Activated T-cell treated with anti-CD3 and anti-CD28 coated beads for 48 hours (primary cell): Measurements from ENCODE around the gene INPP4B.
"Not testable (repeated sequence)": the region's sequence is repeated elsewhere in the genome, so short reads cannot be mapped to it uniquely, and the experiment has no call there.

Experiments used
- DNase-seq: peaks from one replicate; pipeline ENCODE4 v3.0.0-alpha.2; 2020; ENCODE audit warnings: low read depth

The INPP4B gene

DNA sequence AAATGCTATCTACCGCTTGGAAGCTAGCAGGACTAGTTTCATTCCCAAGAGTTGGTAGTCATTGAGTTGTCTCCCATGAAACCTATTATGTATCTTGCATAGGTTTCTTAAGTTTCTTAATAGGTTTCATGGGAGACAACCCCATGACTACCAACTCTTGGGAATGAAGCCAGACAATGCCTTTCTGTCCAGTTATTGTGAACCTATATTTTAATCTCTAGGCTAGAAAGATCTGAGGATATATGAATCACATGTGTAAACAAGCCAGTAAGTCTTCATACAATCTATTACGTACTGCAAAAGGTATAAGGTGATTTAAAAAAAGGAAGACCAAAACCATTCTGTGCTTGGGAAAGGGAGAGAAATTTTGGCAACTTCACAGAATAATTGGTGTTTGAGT lies 162.6 kb downstream of the INPP4B start:
- no peak for DNase-seq

DNA sequence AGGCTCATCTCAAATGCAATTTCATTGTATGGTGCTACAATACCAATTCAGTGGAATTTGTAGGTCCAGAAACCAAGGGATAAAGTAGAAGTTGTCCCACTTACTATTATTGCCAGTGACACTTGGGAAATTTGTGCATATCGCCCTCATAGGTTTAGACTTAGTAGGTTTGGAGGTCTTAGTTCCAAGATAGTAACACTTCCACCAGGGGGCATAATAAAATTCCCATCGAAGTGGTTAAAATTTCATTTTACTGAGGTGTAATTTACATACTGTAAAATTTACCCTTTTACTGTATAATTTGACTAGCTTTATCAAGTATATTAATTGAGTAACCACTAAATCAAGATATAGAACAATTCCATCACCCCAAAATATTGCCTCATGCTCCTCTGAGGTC lies 174.6 kb downstream of the INPP4B start:
- DNase-seq: no peak

DNA sequence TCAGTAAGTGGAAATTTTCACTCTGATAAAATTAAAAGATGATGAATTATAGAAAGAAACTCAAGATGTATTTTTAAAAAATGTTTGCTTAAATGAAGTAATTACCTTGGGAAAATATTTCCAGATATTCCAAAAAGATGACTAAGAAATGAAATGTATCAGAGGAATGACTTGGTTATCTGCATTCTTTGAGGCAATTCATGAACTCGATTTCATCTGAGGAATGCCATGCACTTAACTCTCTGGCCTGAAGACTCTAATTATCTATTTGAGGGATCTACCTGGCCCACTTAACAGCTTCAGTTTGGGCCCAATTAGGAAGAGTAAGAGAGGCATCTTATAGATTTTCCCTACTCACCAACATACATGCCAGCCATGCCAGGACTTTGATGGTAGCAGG lies 182.3 kb downstream of the INPP4B start:
- no peak for DNase-seq

DNA sequence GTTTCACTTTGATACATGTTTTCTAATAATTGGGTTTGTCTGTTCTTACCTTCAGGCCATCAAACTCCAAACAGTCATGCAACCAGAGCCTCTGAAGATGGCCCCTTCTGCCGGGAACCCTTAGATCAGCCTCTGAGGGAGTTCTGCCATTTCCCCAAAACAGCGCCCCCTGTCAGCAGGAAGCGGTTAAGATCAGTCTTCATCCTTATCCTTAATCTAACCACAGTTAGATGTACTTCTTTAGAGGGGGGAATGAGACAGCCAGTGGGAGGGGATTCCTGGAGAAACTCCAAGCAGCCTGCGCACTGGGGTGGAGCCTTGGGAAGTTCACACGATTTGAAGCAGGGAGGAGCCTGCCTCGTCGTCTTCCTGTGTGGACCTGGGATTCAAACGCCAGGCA lies 185.4 kb downstream of the INPP4B start:
- DNase-seq: no peak

DNA sequence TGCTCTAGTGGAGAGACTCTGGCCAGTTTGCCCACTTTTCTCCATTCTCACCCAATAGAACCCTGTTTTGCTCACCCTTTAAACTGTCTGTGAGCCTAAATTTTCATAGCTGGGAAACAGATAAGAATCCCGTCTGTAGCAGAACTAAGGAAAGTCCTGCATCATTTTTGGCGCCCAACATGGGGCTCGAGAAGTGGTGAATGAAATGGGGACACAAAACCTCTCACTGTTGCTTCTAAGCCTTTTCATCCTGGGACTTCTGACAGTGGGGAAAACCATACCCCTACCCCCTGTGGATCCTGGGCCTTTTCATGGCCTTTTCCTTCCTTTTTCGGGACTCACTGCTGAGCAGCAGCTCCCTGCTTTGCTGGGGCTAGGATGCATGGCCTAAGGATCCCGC lies 189.9 kb downstream of the INPP4B start:
- no peak for DNase-seq

DNA sequence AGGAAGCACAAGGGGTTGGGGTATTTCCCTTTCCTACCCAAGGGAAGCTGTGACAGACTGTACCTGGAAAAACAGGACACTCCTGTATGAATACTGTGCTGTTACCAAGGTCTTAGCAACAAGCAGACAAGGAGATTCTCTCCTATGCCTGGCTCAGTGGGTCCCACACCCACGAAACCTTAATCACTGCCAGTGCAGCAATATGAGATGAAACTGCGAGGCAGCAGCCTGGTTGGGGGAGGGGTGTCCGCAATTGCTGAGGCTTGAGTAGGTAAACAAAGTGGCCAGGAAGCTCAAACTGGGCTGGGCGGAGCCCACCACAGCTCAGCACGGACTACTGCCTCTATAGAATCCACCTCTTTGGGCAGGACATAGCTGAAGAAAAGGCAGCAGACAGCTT lies 197.7 kb downstream of the INPP4B start:
- no peak for DNase-seq

DNA sequence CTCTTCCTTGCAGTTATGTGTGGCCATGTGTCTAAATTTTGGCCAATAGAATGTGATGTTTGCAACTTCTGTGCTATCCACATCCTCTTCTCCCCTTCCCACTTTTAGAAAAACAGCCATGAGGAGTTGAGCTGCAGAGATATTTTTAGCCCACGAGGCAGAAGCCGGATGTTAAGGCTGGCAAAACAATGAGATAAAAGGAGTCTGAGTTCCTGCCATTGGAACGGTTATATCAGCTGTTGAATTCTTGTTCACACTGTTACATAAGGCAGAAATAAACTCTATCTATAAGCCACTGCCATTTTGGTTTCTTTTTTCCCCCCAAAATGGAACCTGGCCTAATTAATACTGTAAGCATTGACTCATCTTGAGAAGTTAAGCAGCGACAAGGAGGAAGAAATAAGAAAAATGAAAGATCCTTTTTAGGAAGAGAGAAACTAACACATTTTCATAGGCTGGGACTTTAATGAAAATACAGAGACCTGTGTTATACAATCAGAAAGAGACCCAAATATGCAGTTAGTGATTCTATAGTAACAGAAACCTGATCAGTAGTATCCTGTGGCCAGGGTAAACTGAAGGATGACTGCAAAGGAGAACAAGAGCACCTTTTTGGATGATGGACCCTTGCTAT lies 200.5 kb downstream of the INPP4B start:
- DNase-seq: no peak

DNA sequence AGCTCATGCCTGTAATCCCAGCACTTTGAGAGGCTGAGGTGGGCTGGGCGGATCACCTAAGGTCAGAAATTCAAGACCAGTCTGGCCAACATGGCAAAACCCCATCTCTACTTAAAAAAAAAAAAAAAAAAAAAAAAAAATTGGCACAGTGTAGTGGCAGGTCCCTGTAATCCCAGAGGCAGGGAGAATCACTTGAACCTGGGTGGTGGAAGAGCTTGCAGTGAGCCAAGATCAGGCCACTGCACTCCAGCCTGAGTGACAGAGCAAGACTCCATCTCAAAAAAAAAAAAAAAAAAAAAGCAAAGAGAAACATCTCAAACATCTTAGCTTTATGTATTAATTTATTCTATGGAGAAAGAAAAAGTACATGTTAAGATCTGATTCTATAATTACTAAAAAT lies 201.5 kb downstream of the INPP4B start:
- not testable (repeated sequence) for DNase-seq

DNA sequence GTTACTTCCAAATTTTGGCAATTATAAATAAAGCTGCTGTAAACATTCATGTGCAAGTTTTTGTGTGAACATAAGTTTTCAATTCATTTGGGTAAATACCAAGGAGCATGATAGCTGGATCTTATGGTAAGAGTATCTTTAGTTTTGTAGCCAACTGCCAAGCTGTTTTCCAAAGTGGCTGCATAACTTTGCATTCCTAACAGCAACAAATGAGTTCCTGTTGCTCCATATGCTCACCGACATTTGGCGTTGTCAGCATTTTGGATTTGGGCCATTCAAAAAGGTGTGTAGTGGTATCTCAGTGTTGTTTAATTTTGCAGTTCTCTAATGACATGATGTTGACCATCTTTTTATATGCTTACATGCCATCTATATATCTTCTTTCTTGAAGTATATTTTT lies 208.5 kb downstream of the INPP4B start:
- DNase-seq: no peak

DNA sequence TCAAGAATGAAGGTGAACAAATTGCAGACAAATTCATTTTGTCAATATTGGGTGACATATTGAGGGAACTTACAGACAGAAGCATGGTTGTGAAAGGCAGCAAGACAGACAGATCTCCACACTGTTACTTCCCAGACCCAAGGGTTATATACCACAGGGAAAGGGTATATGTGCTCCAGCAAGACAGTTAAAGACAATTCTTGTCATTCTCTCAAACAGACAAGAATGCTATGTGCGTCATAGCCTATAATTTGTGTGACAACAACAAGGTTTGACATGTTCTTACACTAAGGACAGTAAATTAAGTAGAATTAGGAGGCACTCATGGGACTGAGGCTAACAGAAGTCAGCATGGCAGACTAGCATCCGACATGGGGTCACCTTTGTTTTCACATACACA lies 214.3 kb downstream of the INPP4B start:
- DNase-seq: no peak

DNA sequence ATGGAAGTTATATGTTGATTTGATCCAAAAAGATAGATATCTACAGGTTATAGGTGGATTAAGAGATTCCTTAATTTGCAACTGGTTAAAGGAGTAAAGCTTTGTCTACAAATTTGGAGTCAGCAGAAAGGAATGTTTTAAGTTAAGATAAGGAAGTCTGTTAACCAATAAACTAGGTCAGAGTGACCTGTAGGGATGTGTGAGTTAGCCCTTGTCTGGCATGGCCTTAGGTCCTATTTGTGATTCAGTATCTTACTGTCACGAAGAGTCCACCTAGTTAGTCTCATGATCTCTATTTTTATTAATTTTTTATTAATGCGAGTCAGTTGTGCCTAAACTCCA lies 230.8 kb downstream of the INPP4B start:
- DNase-seq: no peak

DNA sequence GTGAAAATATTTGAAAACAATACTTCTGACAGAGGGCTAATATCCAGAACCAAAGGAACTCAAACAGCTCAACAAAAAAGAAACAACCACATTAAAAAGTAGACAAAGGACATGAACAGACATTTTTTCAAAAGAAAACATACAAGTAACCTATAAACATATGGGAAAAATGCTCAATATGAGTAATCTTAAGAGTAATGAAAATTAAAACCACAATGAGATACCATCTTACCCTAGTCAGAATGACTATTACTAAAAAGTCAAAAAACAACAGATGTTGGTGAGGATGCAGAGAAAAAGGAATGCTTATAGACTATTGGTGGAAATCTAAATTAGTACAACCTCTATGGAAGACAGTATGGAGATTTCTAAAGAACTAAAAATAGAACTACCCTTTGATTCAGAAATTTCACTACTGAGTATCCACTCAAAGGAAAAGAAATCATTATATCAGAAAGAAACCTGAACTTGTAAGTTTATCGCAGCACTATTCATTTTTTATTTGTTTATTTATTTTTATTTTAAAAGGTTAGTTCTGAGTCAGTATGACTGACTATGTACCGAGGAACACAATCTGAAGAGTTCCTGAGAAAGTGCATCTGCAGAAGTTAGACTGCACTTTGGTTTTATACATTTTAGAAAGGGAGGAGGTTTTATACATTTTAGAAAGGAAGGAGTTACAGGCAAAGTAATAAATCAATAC lies 231.3 kb downstream of the INPP4B start:
- DNase-seq: no peak

DNA sequence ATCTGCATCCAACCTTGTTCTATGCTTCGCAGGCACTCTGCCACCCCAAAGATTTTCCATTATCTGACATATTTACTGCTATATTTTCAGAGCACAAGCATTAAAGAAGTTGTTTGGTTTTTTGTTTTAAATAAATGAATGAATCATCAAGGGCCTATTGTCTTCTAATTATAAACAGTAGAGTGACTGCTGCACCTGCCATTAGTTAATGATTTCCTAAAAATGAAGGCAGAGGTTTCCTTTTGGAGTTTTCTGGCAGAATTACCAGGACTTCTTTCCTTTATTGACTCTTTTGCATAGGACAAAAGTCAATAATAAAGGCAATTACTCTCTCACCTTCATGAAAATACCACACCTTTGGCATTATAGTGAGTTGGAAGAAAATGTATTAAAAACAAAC lies 238.1 kb downstream of the INPP4B start:
- DNase-seq: no peak

DNA sequence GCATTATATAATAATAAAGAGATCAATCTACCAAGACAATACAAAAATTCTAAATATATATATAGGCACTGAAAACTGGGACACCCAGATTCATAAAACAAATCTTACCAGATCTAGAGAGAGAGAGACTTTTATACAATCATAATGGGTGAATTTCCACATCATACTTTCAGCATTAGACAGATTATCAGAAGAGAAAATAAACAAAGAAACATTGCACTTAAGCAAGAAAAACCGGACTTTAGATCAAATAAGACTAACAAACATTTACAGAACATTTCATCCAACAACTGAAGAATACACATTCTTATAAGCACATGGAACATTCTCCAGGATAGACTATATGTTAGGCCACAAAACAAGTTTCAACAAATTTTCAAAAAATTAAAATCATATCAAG lies 245.1 kb downstream of the INPP4B start:
- no peak for DNase-seq

DNA sequence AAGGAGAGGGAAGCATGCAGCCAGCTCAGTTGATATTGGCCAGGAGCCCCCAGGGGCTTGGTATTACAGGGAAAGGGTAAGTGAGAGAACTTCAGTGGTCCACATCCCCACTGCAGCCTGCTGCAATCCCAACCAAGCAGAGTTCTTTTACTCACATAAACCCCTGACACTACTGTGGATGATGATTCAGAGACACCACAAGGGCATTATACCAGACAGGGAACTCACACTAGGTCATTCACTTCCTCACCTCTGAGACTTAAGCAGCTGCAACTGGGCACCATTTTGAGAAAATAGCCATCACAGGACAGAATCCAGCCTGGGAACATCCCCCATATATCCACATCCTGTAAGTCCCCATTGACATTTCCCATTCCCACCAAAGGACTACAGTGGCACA lies 248.0 kb downstream of the INPP4B start:
- no peak for DNase-seq

DNA sequence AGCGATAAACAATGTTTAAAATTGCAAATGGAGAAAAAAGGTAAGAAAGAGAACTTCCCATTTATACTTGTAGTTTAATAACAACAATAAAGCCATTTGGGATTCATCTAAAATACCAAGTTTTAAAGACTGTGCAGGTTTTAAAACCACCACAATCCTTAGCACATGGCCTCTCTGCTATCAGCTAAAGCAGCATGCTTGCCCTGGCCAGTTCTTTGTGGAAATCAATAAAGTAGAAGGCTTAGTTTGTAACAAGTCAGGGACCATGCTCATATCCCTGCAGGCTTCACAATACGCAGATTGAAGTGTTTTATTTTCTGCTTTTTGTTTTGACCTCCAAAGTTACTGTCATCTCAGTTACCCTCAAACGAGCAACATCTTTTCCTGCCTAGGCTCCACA lies 249.5 kb downstream of the INPP4B start:
- no peak for DNase-seq

DNA sequence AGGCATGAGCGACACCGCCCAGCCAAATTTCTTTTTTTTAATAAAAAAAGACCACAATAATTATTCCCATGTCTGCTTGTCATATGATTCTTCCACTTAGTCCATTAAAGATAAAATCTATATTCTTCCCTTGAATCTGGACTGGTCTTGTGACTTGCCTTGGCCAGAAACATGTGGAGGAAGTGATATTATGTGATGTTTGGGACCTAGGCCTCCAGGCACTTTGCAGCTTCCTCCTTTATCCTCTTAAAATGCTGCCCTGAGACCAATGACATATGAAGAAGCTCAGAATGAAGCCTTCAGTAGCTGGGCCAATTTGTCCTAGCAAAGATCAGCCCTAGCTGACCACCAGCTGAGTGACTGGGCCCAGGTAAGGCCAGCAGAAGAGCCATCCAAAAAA lies 250.0 kb downstream of the INPP4B start:
- DNase-seq: no peak

DNA sequence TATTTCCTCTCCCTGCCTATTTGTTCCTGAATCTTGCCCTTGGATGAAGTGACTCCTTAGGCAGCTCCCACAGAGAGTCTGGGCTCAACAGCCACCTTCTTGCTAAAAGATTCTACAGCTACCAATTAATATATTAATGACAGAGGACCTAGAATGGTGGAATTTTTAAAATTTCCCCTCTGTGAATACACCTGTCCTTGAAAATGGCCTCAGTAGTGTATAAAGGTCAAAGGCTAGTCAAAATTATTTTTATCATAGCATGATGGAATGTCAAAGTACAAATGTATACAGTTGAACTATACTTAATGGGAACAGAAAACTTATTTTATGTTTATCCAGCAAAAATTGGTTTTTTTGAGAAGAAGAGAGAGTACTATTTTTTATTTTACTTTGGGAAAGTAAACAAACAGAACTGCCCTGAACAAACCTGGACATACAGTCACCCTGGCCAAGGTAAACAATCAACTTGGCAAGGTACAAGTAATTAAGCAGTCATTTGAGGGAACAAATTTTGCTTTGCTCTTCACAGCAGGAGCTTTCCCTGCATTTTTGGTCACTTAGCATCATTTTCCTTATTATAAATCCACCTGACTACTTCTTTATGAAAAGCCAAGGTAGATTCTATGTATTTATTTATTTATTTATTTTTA lies 250.8 kb downstream of the INPP4B start:
- no peak for DNase-seq

DNA sequence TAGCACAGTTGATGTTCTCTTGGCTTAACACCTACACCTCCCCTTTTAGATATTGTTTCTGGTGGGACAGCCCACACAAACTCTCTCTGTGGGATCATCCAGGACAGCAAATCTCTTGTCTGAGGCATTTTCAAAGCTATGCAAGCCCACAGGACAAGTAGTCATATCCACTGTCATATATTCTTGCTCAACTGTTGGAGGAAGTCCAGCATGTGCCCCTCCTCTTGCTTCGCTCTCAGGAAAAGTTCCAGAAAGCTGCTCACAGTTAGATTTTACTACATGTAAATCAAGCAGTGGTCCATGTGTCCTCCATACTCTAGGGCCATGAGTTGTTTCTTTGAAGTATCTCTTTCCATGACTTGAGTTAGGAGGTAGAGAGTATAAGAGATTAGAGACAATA lies 260.7 kb downstream of the INPP4B start:
- DNase-seq: no peak

DNA sequence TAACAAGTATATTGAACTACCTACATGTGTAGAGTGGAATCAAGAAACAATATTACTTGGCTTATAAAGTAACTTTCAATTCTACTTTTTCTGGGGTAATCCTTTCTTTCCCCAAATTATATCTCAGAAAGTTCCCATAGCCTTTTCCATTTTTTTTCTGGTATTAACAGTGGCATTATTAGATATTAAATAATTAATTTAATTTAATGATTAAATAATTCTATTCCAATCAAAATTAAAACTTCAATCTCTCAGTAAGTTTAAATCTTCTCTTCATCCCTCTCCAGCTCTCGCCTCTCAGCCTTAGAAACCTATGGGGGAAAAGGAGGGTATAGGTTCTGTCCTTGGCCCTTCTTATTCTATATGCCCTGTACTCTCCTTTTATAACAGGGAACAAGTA lies 262.4 kb downstream of the INPP4B start:
- no peak for DNase-seq

DNA sequence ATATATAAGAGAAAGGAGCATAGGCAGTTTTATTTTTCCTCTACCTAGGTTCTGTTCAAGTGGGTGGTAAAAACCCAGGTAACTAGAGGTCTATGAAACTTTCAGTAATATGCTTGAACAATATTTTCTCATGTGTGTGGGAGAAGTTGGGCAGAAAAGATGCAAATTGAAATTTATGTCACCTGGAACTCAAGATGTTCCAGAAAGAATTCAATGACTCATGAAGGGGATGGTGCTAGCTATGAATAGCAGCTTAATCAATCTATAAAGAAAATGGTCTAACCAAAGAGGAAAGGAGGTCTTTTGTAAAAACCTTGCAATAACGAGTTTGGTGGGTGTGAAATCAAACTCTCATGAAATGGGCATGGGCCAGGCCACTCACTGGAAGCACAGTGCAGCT lies 263.8 kb downstream of the INPP4B start:
- DNase-seq: no peak

DNA sequence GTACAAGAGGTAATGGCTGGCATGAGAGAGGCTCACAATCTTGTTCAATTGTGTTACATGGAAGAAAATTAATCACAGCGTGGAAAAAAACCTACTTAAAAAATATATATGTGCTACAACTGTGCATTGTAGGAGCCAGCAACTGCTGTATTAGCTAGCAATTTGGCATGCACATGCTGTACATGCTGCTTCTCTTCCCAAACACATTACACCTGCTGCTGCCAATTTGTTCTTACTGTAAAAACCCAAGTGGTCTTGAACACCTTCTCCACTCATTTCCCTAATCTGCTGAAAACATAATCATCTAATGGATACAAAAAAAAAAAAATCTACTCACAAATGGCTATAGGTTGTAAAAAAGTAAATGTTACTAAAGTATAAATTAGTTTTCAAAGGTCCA lies 264.2 kb downstream of the INPP4B start:
- no peak for DNase-seq

DNA sequence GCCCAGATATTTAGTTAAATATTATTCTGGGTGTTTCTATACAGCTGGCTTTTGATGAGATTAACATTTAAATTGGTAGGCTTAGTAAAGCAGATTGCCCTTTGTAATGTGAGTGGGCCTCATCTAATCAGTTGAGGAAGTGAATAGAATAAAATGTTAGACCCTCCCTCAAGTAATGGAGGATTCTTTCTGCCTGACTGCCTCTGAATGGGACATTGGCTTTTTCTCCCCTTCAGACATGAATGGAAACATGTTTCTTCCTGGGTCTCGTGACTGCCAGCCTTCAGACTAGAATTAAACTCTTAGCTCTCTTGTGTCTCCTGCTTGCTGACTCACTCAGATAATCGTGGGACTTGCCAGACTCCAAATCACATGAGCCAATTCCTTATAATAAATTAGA lies 266.7 kb downstream of the INPP4B start:
- no peak for DNase-seq

DNA sequence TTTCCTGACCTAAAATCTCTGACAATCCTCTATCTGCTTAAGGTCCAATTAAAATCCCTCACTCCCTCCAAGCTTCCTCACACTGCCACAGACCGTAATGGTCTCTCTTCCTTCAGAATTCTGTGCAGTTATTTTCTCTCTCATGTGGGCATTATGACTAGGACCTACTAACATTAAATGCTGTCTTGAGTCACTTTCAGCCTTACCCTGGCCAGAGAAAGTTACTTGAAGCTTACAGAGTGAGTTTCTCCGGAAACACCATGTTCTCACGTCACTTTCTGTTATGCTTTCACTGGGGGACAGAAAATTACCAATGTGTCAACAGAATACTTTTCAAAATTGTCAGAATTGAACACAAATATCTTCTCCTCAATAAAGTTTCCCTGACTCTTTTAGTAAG lies 271.8 kb downstream of the INPP4B start:
- no peak for DNase-seq
